Mucosa of descending colon (tissue), 3 donors: Measurements from ENCODE around the gene POMT2. TPM values are rescaled to one million over a fixed set of nuclear protein-coding genes. Genes with fewer than 3 reads are reported as not detected.
"Not testable (repeated sequence)": the region's sequence is repeated elsewhere in the genome, so short reads cannot be mapped to it uniquely, and the experiment has no call there.

Experiments
- ATAC-seq: fragments of 200-7000 bp; cut with Tn5 transposase; one replicate; pipeline ENCODE4 v1.9.1; 2020; ENCODE audit warnings: mild to moderate bottlenecking, moderate library complexity
- DNase-seq, 3 donors: peaks; one replicate each; pipeline ENCODE4 v3.0.0-alpha.2; 2020
- H3K36me3 ChIP-seq: fragments of 200-600 bp; one replicate; pipeline ENCODE4 v1.8.0; 2021; ENCODE audit warnings: low read depth, mild to moderate bottlenecking
- H3K4me1 ChIP-seq: fragments of 200-600 bp; one replicate; pipeline ENCODE4 v1.8.0; 2021; ENCODE audit warnings: low read depth, mild to moderate bottlenecking
- H3K4me3 ChIP-seq: fragments of 200-600 bp; one replicate; pipeline ENCODE4 v1.8.0; 2021; ENCODE audit warnings: mild to moderate bottlenecking
- H3K9me3 ChIP-seq: fragments of 200-600 bp; one replicate; pipeline ENCODE4 v1.8.0; 2021; ENCODE audit warnings: mild to moderate bottlenecking
- intact Hi-C, 2 donors: fragments of 100-400 bp; cut with DNase I in 1 of 2; cut with micrococcal nuclease in 1 of 2; formaldehyde crosslinking; loops; one replicate each; pipeline versions ENCODE4 v1.11.0 to v1.11.1; 2022; cut with DNase I, micrococcal nuclease
- total RNA-seq, 3 donors: library from RNA; stranded (reverse); fragmentation: NEBNext Ultra II Directional in 2 of 3; extraction: Animal tissue kit (Norgen Biotek cat#: 25700) in 2 of 3; gene quantifications; one replicate each; pipeline versions ENCODE4 v1.2.1 to v1.2.4, GENCODE V29; 2021 to 2023
- TF ChIP-seq, protein P1 (sequence below): fragments of 200-600 bp; IDR thresholded peaks from one replicate; pipeline ENCODE4 v1.8.0; 2022; ENCODE audit warnings: antibody characterized with exemption, mild to moderate bottlenecking
- donor health status: DM: no; HTN: no; CAD: no; lungs with moderate emphysema.
- donor health status: DM: no; HTN: no; CAD: no.
- donor health status: DM: no; HTN: yes; CAD: no.

POMT2 gene
- total RNA-seq, 3 donors from 2014 or later, result 22.9 to 28.5 (median 23.2) TPM

DNA sequence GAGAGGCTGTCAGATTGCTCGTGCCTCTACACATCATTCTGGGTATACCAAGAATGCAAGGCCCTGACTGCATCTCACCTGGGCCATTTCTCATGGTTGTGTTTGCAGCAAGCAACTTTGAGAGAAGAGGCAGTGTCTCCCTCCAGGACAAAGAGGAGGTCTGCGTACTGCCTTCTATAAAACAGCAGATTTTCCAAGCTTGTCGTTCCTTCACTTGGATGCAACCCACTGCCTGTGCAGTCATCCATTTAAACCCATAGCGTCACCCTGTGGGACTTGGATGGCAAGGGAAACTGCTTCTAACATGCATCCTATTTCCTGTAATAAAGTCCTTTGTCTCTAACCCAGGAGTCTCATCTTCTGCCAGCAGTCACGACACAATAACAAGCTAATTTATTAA lies 1.3 kb downstream of the POMT2 start:
- Histone ChIP-seq H3K9me3 (no peaks in the 10 kb centered on the region), H3K4me3 (no peak overlapping the region), H3K4me1 (peaks cover 23% of the 10 kb centered on the region), H3K36me3 (no peaks in the 10 kb centered on the region)
- no peak for DNase-seq
- no peak for ATAC-seq
- intact Hi-C loops, result loop anchor here (10.0 kb wide), 1 partner anchor 165 kb away; no protein-coding TSS in a partner anchor
- TF ChIP-seq, protein P1, sequence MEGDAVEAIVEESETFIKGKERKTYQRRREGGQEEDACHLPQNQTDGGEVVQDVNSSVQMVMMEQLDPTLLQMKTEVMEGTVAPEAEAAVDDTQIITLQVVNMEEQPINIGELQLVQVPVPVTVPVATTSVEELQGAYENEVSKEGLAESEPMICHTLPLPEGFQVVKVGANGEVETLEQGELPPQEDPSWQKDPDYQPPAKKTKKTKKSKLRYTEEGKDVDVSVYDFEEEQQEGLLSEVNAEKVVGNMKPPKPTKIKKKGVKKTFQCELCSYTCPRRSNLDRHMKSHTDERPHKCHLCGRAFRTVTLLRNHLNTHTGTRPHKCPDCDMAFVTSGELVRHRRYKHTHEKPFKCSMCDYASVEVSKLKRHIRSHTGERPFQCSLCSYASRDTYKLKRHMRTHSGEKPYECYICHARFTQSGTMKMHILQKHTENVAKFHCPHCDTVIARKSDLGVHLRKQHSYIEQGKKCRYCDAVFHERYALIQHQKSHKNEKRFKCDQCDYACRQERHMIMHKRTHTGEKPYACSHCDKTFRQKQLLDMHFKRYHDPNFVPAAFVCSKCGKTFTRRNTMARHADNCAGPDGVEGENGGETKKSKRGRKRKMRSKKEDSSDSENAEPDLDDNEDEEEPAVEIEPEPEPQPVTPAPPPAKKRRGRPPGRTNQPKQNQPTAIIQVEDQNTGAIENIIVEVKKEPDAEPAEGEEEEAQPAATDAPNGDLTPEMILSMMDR, result no peak

DNA sequence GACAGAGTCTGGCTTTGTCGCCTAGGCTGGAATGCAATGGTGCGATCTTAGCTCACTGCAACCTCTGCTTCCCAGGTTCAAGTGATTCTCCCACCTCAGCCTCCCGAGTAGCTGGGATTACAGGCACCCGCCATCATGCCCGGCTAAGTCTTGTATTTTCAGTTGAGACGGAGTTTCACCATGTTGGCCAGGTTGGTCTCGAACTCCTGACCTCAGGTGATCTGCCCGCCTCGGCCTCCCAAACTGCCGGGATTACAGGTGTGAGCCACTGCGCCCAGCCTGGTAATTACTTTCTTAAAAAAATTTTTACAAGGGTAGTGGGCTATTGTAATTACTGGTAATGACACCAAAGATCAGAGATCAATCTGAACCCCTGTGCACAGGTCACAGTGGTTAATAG lies 1.9 kb downstream of the POMT2 start:
- H3K9me3 ChIP-seq, H3K36me3 ChIP-seq, ATAC-seq, H3K4me3 ChIP-seq: not testable (repeated sequence)
- DNase-seq, result peak in 1 of 3 donors; percentile 25
- peaks cover 29% of the 10 kb centered on the region for H3K4me1 ChIP-seq
- intact Hi-C loops, result loop anchor here (10.0 kb wide), 1 partner anchor 164 kb away; no protein-coding TSS in a partner anchor

DNA sequence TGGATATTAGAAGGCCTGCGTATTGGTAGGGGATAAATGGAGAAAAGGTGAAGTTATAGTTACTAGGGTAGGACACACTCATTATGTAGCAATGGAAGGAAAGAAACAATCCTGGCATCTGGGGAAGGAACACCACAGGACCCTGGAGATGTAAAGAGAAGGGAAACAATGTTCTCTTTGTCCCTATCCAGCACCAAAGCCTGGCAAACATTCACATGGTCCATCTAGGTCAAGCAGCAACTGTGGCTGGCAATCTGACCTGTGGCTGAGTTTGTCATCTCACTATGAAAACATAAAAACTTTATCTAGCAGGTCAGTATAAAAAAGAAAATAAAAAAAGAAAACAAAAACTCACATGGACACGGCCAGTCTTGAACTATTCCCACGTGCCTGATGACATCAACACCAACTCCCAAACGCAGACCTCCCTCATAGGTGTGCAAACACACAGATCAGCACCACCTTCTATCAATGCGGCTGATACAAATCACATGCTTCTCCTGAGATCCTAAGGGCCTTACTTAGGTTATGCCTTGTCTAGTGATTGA lies 2.6 kb downstream of the POMT2 start:
- Histone ChIP-seq H3K4me3 (no peak overlapping the region), H3K4me1 (peaks cover 31% of the 10 kb centered on the region), H3K9me3 (no peaks in the 10 kb centered on the region), H3K36me3 (no peaks in the 10 kb centered on the region)
- intact Hi-C loops, result loop anchor here (10.0 kb wide), 1 partner anchor 163 kb away; no protein-coding TSS in a partner anchor
- TF ChIP-seq, protein P1, result no peak
- DNase-seq (no peak), ATAC-seq (no peak)

DNA sequence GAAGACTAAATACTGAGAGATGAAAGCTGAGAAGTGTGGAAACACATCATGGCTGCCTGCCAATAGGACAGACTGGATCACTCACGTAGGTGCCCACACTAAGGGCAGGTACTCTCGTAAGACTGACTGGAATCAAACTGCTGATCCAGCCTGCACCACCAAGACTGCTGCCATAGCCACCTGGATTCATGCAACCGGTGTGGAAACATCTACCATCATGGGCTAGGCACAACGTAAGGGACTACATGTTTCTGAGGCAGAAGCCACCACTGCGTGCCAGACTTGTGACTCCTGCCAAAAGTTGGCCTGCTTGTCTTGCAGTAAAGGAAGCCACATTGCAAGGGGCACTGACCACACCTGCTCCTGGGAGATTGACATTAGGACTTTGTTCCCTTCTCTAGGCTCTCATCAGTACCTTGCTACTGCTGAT lies 3.8 kb downstream of the POMT2 start:
- ATAC-seq, result no peak
- TF ChIP-seq, protein P1, result no peak
- no peak overlapping the region for H3K4me3 ChIP-seq
- H3K4me1 ChIP-seq, result peaks cover 31% of the 10 kb centered on the region
- peak in 1 of 3 donors; percentile 41 for DNase-seq
- H3K36me3 ChIP-seq, result no peaks in the 10 kb centered on the region
- H3K9me3 ChIP-seq, result no peaks in the 10 kb centered on the region
- intact Hi-C loops, result loop anchor here (10.0 kb wide), 1 partner anchor 162 kb away; no protein-coding TSS in a partner anchor

DNA sequence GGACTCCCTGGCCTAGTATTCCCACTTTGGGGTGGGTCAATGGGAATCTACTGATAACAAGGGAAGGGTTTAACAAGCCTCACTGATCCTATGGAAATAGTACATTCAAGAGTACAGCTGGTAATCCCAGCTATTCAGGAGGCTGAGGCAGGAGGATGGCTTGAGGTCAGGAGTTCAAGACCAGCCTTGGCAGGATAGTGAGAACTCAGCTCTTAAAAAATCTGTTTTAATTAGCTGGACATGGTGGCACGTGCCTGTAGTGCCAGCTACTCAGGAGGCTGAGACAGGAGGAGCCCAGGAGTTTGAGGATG lies 4.5 kb downstream of the POMT2 start:
- Histone ChIP-seq H3K36me3 (no peaks in the 10 kb centered on the region), H3K4me1 (peaks cover 31% of the 10 kb centered on the region), H3K4me3 (no peak overlapping the region), H3K9me3 (no peaks in the 10 kb centered on the region)
- DNase-seq (no peak), ATAC-seq (no peak)
- TF ChIP-seq, protein P1, result no peak
- intact Hi-C loops, result loop anchor here (10.0 kb wide), 1 partner anchor 161 kb away; no protein-coding TSS in a partner anchor

DNA sequence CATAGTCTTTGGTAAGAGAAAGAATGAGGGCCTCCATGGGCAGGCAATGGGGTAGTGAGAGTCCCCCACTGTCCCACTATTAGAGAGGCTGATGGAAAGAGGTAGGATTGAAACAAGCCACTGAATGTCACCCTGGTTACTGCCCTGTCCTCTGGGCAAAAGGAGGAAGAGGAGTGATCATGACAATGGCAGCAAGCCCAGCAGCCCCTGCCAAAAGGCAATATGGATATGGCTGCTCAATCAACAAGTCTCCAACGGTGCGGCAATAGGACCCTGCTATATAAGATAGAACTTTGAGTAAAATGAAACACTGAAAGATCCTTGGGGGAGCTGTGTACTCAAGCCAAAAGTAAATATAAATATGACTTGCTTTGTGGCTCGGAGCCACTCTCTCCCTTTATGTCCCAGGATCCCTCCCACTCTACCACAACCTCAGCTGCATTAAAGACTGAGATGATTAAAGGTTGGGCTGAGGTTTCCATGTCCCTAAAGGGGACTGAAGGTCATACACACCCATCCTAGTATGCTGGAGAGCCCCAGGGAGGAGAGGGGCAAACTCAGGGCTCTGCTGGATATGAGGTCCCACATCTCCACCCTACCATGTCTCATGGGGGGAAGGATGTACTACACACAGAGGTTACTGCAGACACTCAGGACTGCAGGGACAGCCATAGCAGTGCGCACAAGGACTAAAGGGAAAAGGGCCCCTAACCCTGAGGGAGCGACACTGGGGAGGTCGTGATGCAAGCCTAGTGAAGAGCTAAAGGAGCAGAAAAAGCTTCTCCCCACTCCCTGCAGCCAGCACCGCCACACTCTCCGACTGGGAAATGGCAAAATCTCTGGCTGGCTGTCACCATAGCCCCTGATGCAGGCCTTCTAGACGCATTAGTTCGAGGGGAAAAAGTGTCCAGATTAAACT lies 5.9 kb downstream of the POMT2 start:
- ATAC-seq (no peak), DNase-seq (no peak)
- intact Hi-C loops, result loop anchor here (10.0 kb wide), 1 partner anchor 160 kb away; no protein-coding TSS in a partner anchor
- no peaks in the 10 kb centered on the region for H3K9me3 ChIP-seq
- TF ChIP-seq, protein P1, result no peak
- H3K4me1 ChIP-seq, result peaks cover 27% of the 10 kb centered on the region
- H3K4me3 ChIP-seq, result no peak overlapping the region
- H3K36me3 ChIP-seq, result no peaks in the 10 kb centered on the region
